HTR-8/SVneo (cell line): ENCODE measurements around the gene HVCN1.
A peak's percentile ranks its signal among the peaks of the same experiment; 100 is the strongest.
"Not testable (repeated sequence)": the region's sequence is repeated elsewhere in the genome, so short reads cannot be mapped to it uniquely, and the experiment has no call there.

Source experiments
- DNase-seq: peaks from one replicate; pipeline ENCODE4 v3.0.0; 2011; ENCODE audit warnings: low spot score, mixed read lengths; ENCODE audit not compliant: insufficient read length
- FAIRE-seq: peaks from 2 replicates; lab custom pipeline; 2011; peaks lifted over from hg19 to GRCh38; lab: Jason Lieb, UNC

HVCN1 gene

GRCh38 chr12:110635055-110635454 is 53.9 kb downstream of the HVCN1 start:
- no peak for FAIRE-seq

GRCh38 chr12:110627500-110628195 is 61.3 kb downstream of the HVCN1 start:
- FAIRE-seq, result no peak
- no peak for DNase-seq

More at GRCh38 chr12:110635055-110635454, 53.9 kb downstream of the HVCN1 start:
- DNase-seq, result no peak

DNA sequence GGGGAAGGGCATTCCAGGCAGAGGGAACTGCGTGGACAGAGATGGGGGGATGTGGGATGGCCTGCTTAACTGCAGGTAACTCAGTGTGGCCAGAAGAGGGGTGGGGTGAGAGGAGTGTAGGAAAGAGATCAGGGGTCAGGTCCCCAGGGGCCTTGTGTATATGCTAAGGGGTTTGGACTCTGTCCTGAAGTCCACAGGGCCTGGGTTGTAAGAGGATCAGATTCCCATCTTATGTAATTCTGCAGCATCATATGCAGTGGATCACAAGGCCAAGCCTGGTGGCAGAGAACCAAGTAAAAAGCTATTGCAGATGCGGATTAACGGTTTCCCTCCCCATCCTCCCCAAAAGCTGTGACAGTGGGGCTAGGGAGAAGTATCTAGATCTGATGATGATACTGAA is 66.3 kb downstream of the HVCN1 start:
- DNase-seq, result no peak
- FAIRE-seq, result no peak

- FAIRE-seq, result no peak
- DNase-seq, result no peak
Measured at GRCh38 chr12:110619534-110619953, 69.4 kb downstream of the HVCN1 start.

DNA sequence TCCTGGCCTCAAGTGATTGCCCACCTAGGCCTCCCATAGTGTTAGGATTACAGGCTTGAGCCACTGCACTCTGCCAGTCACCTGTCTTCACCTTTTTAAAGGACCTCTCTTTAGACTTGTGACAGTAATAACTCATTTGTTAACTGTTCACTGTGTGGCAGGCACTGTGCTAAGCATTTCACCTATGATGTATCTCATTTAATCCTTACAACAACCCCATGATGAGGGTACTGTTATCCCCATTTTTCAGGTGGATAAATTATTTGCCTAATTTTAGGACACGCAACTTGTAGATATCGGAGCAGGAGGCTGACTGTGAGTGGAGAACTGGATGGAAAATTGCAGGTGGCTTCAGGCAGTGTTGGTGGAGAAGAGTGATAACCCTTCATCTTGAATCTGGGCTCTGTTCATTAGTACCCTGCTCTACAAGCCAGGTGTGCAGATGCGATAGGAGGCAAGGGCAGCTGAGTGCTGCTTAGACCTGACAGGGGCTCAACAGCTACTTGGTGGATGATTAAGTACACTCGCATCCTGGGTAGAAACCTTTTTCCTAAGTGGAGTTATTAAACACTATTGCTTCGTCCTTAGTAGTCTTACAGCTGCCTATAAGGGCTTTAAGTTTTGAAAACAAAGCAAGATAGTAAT is 72.3 kb downstream of the HVCN1 start:
- FAIRE-seq (no peak), DNase-seq (no peak)

DNA sequence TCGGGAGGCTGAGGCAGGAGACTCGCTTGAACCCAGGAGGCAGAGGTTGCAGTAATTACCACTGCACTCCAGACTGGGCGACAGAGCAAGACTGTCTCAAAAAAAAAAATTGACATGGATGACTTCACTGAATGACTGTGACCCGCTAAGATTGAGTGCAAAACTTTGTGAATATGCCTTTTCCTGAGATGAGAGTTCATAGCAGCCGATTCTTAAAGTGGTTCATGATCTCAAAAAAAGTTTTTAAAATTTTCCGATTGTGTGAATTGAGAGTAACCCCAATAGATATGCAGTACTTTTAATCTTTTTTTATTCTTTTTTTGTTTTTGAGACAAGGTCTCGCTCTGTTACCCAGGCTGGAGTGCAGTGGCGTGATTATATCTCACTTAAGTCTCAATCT is 73.7 kb downstream of the HVCN1 start:
- no peak for FAIRE-seq
- no peak for DNase-seq

GRCh38 chr12:110613771-110614684 is 74.9 kb downstream of the HVCN1 start, which contains the start of gene TCTN1:
Gene TCTN1 (plus strand): TSS chr12:110614129. CDS start chr12:110614183, 54 bp downstream.
- FAIRE-seq (peak; percentile 96), DNase-seq (peak; percentile 98)

GRCh38 chr12:110613071-110613770 is 75.7 kb downstream of the HVCN1 start:
- FAIRE-seq (no peak), DNase-seq (no peak)

DNA sequence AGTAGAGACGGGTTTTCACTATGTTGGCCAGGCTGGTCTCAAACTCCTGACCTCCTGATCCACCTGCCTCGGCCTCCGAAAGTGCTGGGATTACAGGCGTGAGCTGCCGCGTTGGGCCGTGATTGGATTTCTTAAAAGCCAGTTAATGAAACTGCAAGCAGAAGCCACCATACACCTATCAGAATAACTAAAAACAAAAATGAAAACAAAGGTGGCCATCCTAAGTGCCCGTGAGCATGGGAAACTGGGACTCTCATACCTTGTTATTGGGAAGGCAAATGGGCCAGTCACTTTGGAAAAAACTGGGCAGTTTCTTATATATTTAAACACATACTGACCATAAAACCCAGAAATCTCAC is 82.7 kb downstream of the HVCN1 start:
- FAIRE-seq, result no peak
- DNase-seq, result no peak

DNA sequence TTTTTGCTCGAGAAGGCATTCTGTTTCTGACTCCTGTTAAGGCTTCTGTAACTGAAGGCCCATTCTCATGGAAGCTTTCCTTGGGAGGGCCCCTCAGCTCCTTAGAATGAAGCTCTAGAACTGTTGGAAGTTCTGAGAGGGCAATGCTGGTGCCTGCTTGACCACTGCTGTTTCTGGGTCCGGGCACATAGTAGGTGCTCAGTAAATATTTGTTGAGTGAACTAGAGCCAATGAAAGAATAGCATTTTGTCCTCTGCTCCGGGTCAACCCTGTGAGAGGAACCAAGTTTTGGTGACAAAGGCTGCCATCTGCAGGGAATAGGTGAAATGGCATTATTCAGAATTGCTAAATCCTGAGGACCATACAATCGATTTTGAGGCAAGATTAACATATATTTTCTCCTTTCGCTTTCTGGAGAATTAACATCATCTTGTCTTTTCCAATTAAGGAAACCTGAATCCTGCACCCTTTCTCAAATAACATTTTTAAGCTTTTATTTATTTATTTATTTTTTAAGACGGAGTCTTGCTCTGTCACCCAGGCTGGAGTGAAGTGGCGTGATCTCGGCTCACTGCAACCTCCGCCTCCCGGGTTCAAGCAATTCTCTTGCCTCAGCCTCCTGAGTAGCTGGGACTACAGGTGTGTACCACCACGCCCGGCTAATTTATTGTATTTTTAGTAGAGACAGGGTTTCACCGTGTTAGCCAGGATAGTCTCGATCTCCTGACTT is 86.7 kb downstream of the HVCN1 start:
- not testable (repeated sequence) for FAIRE-seq
- peak; percentile 74 for DNase-seq

GRCh38 chr12:110600254-110600653 is 88.7 kb downstream of the HVCN1 start:
- no peak for DNase-seq
- no peak for FAIRE-seq

- DNase-seq (no peak), FAIRE-seq (no peak)
Measured at GRCh38 chr12:110599334-110599733, 89.6 kb downstream of the HVCN1 start.
